ENCODE results near the gene PRDX2.

Gene PRDX2

DNA sequence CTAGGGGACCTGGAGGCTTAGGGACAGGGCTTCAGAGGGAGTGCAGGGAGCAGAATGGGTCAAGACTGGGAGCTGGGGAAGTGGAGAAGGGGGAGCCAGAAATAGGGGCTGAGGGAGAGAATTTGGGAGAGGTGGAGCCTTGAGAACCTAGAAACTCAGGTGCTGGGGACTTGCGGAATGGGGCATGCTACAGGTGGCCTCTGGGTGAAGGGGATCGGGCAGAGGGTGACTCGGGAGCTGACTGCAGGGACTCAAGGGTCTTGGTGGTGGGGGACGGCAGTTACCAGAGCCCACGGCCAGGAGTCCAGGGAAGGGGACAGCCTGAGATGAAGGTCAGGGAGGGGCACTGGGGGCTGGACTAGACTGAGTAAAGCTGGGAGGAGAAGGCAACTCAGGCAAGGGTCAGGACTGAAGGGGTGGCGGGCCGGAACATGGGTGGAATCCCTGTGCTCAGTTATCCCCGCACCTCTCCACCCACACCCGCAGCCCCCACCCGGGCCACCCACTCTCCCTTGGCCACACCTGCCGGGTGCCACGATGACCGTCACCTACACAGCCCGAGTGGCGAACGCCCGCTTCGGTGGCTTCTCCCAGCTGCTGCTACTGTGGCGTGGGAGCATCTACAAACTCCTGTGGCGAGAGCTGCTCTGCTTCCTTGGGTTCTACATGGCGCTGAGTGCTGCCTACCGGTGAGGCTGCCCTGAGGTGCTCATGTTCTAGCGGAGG lies 49.4 kb downstream of the PRDX2 start:
- TF ChIP-seq, protein P1, sequence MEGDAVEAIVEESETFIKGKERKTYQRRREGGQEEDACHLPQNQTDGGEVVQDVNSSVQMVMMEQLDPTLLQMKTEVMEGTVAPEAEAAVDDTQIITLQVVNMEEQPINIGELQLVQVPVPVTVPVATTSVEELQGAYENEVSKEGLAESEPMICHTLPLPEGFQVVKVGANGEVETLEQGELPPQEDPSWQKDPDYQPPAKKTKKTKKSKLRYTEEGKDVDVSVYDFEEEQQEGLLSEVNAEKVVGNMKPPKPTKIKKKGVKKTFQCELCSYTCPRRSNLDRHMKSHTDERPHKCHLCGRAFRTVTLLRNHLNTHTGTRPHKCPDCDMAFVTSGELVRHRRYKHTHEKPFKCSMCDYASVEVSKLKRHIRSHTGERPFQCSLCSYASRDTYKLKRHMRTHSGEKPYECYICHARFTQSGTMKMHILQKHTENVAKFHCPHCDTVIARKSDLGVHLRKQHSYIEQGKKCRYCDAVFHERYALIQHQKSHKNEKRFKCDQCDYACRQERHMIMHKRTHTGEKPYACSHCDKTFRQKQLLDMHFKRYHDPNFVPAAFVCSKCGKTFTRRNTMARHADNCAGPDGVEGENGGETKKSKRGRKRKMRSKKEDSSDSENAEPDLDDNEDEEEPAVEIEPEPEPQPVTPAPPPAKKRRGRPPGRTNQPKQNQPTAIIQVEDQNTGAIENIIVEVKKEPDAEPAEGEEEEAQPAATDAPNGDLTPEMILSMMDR (IDR thresholded peaks at IDR 0.05; ENCODE audit: low read depth, low read length) = no peak
- no peak overlapping the region for H3K4me3 ChIP-seq (ENCODE audit: low read depth, low read length)

DNA sequence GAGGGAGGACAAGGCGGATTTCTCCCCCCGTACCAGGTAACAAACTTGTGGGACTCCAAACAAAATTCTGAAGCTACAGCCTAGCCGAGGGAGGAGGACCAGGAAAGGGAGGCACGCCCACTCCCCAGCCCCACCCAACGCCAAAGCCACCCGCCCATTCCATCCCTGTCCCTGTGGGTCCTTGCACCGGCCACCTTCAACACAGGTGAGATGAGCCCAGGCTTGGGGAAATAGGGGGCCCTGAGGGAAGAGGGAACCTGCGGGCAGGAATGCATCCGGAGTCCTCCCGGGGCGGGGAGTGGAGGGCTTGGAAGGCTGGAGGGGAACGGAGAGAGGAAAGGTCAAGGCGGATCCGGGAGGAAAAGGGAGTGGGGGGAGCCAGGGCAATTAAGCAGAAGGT lies 50.0 kb downstream of the PRDX2 start, which contains the start of gene BEST2:
Gene BEST2 (plus strand): TSS at position 157 of the 400 bp plus-strand sequence. CDS start 802 bp downstream, outside the sequence.
- TF ChIP-seq, protein P1 (IDR thresholded peaks at IDR 0.05; ENCODE audit: low read depth, low read length) = no peak

DNA sequence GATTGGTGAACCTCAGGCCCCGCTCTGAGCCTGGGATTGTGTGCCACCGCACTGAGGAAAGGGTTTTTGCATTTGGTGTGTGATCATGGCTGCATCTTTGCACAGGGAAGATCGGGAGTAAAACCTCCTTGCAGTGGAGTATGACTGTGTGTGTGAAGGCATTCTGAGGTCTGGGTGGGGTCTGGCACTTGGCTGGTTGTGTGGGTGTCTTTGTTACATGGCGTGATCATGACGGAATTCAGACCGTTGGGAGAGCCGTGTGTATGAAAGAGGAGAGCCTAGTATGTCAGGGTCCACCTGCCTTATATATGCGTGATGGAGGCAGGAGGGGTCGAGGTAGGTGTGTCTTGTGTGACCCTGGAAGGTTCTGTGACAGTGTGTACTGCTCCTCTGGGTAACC lies 50.7 kb downstream of the PRDX2 start:
- no peak overlapping the region for H3K4me3 ChIP-seq (ENCODE audit: low read depth, low read length)
- TF ChIP-seq, protein P1 (IDR thresholded peaks at IDR 0.05; ENCODE audit: low read depth, low read length) = no peak

More for the DNA sequence above, 50.0 kb downstream of the PRDX2 start, which contains the start of gene BEST2:
- H3K4me3 ChIP-seq (ENCODE audit: low read depth, low read length) = no peak within 1 kb of the TSS

DNA sequence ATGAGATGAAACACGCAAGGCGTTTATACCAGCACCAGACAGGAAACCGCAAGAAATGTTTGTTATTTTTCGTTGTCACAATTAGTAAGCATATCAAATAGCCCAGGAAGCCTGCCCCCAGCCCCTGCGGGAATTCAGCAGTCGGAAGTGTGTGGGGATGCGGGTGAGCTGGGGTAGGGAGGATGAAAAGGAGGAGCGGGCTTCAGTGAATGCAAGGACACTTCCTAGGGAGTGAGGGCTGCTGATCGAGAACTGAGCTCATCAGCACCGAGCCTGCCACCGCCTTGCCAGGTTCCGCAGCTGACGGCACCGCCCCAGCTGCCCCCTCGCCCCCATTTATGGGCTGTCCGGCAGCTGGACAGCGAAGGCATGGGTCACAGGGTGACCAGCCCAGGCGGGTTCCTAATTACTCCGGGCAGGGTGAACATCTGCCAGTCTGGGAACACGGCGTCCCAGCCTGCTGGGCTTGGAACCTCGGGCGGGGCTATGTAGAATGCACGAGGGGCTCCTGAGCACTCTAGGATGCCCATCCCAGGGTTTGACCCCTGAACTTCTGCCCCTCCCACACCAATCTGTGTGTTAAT lies 51.6 kb downstream of the PRDX2 start:
- H3K4me3 ChIP-seq (ENCODE audit: low read depth, low read length) = no peak overlapping the region
- TF ChIP-seq, protein P1 (IDR thresholded peaks at IDR 0.05; ENCODE audit: low read depth, low read length) = no peak

DNA sequence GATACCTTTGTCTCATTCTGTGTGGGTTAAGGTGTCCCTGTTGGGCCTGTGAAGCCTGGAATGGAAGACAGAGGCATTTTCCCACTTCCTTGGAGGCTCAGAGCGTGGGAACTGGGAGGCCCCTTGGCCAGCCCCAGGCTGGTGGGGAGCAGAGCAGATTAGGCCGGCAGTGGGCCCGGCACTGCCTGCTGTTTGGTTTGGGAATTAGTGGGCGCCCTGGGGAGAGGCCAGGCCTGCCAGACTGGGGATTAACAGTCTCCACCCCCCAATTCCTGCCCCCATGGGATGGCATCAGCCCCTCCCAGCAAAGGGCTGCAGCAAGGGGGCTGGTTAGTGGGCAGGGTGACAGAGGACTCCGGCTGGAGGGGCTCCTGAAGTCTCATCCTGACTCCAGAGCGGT lies 53.1 kb downstream of the PRDX2 start:
- TF ChIP-seq, protein P1 (IDR thresholded peaks at IDR 0.05; ENCODE audit: low read depth, low read length) = no peak

More for the DNA sequence above, 53.1 kb downstream of the PRDX2 start:
- no peak overlapping the region for H3K4me3 ChIP-seq (ENCODE audit: low read depth, low read length)
